Dedifferentiated amniotic fluid mesenchymal stem cell (primary cell): ENCODE results near the gene TMEM82.

ENCODE experiments used
- DNase-seq: peaks from one replicate; pipeline ENCODE4 v3.0.0-alpha.2; 2016; ENCODE audit errors: extremely low spot score

The TMEM82 gene

DNA sequence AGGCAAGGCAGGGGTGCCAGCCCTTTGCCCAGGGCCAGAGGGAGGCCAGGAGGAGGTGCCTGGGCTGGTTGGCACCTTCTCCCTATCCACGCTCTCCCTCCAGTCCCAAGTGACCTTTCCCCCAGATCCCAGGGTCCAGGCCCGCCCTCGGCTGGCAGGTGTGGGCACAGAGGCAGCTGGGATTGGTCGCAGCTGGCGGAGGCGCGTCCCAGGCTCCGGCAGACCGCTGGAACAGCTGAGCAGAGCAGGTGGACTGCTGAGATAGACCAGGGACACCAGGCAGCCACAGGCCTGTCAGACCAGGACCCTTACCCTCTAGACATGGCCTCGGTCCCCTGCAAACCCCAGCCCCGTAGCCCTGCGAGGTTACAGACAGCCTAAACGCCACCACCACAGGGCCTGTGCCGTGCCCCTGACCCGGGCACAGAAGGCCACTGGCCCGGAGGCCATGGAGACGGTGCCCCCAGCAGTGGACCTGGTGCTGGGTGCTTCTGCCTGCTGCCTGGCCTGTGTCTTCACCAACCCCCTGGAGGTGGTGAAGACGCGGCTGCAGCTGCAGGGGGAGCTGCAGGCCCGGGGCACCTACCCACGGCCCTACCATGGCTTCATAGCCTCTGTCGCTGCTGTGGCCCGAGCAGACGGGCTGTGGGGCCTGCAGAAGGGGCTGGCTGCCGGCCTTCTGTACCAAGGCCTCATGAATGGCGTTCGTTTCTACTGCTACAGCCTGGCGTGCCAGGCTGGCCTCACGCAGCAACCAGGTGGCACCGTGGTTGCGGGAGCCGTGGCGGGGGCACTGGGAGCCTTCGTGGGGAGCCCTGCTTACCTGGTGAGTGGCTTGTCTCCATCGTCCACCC, 6.0 kb upstream of the TMEM82 start, which contains the start of gene SLC25A34:
Gene SLC25A34, plus strand, starts transcription at position 221 of the 854 bp plus-strand sequence. Its CDS starts 228 bp downstream, at position 449.
- no peak for DNase-seq

GRCh38 chr1:15736892-15737261, 5.4 kb upstream of the TMEM82 start:
- no peak for DNase-seq

DNA sequence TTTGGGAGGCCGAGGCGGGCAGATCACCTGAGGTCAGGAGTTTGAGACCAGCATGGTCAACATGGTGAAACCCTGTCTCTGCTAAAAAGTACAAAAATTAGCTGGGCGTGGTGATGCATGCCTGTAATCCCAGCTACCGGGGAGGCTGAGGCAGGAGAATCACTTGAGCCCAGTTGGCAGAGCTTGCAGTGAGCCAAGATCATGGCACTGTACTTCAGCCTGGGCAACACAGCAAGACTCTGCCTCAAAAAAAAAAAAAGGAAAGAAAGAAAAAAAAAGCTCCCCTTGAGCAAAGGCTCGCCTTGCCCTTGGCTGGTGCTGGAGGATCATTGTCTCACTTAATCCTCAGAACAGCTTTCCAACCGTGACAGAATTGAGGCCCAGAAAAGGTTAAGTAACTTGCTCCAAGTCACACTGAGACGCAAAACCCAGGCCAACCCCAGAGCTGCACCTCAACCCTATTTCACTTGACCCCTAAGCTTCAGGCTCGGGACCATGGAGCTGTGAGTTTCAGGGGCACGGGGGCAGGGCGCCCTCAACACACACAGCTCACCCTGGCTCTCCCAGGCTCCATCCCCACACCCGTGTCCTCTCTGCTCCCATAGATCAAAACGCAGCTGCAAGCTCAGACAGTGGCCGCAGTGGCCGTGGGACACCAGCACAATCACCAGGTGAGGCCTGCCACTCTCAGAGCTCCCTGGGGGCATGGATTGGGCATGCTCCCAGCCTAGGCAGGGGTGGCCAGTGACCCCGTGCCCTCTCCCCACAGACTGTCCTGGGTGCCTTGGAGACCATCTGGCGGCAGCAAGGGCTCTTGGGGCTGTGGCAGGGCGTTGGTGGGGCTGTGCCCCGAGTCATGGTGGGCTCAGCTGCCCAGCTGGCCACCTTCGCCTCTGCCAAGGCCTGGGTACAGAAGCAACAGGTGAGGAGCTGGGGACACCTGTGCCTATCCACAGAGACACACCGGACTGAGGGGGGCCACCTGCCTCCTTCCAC, 4.7 kb upstream of the TMEM82 start:
- no peak for DNase-seq

DNA sequence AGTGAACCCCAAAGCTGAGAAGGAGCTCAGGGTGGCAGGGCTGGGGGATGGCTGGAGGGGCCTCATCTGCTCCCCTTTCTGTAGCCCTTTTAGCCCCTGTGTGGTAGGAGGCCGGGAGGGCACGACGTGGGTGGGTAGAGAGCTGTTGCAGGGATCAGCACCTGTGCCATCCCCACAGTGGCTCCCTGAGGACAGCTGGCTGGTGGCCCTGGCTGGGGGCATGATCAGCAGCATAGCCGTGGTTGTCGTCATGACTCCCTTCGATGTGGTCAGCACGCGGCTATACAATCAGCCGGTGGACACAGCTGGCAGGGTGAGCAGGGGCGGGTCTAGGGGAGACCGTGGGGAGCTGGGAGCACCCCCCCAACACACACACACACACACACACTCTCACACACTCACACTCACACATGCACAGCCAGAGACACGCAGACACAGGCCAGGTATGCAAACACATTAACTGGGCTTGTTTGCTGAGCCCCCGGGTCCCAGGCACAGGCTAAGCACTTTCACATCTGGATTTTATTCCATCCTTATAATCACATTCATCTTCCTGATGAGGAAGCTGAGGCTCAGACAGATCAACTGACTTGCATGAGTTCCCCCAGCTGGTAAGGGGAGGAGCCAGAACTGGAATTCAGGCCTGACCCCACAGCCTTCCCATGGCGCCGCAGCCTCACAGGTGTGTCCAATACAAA, 3.7 kb upstream of the TMEM82 start:
- DNase-seq: no peak

GRCh38 chr1:15739259-15739658, 3.0 kb upstream of the TMEM82 start:
- no peak for DNase-seq

DNA sequence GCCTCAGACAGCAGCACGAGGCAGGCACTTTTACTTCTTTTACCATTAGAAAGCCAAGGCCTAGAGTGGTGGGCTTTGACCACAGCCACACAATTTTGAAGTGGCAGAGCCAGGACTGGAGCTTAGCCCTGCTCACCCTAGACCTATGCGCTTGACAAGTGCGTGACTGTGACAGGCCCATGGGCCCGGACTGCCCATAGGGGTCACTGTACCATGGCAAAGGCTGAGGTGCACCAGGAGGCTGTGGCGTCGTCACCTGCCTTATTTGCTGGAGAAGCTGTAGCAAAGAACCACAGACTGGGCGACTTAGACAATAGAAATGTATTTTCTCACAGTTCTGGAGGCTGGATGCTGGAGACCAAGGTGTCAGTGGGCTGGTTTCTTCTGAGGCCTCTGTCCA, 2.6 kb upstream of the TMEM82 start:
- no peak for DNase-seq

DNA sequence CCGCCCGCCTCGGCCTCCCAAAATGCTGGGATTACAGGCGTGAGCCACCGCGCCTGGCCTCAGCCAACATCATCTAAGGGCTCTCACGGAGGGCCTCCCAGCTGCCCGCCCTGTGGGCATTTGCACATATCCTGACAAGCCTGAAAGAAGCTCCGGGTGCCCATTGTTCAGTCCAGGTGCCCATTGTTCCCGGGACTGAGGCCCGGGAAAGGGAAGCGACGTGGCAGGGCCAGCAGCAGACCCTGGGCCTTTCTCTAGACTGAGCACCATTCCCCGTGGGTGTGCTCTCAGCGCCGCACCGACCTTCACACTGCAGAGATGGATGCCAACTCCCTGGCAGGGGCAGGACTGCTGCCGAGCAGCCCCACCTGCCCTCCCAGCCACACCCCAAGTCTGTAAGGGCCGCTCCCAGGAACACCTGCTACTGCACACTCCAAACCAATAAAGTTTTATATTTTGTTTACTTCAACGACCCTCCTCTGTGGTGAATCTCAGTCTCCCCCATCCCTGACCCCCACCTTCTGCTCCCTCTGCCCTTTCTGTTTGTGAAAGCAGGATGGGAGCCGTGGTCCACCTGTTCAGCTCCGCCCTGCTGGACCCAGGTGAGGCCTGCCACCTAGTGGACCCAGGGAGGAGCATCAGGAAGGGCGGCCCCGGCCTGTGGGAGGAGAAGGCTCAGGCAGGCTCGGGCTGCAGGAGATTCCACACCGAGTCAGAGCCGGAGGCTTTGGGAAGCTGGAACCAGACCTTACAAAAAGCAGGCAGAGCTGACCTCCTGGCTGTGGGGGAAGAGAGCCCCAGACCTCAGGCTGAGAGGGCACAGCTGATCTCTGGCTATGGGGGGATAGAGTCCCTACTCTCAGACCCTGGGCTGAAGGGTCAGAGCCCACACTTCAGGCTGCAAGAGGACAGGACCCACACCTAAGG, 1.1 kb upstream of the TMEM82 start:
- DNase-seq: no peak

DNA sequence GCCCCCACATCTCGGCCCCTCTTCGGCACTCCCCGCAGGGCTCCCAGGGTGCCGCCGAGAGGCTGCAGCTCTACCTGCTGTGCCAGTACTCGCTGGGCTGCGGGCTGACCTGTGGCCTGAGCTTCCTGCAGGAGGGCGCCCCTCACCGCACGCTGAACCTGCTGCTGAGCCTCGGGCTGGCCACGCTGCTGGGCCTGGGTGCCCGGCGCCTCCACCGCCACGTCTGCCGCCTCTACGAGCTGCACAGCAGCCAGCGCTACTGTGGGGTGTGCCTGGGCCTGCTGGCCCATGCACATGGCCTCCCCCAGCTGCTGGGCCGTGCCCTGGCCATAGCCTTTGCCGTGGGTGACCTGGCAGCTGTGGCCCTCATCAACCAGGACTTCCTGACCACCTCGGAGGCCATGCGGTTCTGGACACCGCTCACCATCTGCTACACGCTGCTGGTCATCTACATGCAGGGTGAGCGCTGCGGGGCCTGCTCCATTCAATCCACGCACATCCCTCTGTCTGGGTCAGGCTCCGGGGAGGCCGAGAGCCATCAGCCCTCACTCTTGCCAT, 1.9 kb downstream of the TMEM82 start:
- DNase-seq: no peak

DNA sequence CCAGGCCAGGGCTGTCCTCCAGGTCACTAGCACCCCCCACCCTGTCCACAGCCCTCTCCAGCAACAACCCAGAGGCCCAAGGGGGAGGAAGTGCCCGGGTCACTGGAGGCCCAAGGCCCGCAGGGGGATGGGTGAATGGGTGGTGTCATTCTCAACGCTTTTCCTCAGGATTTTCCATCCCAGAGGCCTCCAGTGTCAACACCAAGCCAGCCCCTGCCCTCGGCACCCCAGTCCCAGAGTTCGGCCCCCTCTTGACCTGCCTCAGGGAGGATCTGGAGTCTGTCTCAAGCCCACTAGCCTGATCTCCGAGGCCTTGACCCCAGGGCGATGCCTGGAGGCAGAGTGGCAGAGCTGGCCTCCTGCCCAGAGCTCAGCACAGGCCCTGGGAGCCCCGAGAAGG, 5.1 kb downstream of the TMEM82 start:
- DNase-seq: no peak

DNA sequence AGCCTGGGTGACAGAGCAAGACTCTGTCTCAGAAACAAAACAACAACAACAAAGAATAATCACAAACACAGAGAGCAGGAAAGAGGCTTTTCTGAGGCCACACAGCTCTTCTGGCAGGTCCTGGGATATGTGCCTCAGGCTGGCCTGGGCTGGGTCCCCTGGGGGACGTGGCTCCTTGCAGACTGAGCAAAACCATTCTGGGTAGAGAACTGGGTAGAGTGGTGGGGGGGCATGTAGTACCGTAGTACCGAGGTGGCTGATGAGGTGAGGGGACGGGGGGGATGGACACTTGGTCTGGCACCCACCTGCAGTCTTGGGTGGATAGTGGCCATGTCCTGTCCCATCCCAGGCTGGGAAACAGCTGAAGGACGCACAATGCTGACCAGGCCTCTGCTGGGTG, 6.0 kb downstream of the TMEM82 start:
- no peak for DNase-seq

- no peak for DNase-seq
Observed at GRCh38 chr1:15748690-15749398, 6.5 kb downstream of the TMEM82 start.

DNA sequence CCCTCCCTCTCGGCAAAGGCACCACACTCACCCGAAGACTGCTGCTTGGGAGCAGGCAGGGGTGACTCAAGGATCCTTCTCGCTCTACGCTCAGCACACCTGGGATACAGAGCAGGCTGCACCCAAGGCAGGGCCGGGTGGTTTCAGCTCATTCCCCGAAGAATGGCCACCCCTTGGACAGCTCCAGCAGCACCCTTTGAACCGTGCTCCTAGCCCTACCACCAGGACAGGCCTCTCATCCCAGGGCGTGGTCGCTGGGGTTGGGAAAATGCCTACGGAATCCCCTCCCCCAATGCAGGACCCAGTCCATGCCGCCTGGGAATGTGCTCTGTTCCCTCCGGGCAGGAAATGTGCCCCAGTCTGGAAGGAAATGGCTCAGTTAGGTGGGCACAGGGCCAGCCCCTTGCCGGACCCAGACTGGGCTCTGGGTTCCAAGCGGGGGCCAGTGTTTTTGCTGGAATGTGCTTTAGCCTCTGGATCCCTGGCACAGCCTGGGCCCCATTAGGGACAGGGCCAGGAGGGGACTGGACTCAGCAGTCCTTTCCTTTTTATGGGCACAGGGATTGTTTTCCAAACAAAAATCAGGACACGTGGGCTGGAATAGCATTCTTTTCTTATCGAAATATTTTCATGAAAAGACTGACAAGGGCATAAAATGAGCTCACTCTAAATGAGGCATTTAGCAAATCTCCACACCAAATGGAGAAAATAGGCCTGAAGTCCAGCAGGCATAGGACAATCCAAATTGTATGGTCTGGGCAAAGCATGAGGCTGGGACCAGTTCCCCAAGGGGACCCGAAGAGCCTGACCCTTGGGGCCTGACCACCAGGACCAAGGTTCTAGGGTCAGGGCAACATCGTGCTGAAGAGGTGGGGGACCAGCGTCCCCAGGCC, 7.3 kb downstream of the TMEM82 start:
- DNase-seq: no peak

GRCh38 chr1:15750924-15751323, 8.6 kb downstream of the TMEM82 start:
- no peak for DNase-seq

DNA sequence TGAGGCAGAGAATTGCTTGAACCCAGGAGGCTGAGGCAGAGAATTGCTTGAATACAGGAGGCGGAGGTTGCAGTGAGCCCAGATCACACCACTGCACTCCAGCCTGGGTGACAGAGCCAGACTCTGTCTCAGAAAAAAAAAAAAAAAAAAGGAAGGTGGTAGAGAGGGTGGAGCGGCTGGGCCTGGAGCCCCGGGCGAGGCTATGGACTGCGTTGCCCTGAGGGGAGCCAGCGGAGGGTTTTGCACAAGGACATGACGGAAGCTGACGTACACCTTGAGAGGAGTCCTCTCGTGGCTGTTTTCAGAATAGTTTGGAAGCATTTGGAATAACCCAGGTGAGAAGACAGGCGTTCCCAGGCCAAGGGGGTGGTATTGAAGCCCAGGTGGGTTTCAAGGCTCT, 9.4 kb downstream of the TMEM82 start:
- DNase-seq: no peak

DNA sequence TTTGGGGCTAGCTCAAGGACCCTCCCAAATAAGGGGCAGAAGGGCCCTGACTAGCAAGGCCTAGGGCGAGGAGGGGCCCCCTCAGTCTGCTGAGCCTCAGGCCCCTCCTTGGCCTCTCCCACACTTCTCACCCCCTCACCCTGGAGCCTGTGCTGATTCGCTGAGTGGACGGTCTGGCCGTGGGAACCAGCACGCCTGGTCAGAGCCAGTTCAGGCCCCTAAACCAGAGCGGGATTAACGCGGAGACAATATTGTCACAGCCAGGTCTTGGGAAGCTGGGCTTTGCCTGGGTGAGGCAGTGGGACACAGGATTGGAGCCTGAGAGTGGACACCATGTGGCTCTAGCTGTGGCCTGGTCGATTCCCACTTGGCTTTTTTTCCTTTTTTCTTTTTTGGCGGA, 11.5 kb downstream of the TMEM82 start:
- DNase-seq: no peak

DNA sequence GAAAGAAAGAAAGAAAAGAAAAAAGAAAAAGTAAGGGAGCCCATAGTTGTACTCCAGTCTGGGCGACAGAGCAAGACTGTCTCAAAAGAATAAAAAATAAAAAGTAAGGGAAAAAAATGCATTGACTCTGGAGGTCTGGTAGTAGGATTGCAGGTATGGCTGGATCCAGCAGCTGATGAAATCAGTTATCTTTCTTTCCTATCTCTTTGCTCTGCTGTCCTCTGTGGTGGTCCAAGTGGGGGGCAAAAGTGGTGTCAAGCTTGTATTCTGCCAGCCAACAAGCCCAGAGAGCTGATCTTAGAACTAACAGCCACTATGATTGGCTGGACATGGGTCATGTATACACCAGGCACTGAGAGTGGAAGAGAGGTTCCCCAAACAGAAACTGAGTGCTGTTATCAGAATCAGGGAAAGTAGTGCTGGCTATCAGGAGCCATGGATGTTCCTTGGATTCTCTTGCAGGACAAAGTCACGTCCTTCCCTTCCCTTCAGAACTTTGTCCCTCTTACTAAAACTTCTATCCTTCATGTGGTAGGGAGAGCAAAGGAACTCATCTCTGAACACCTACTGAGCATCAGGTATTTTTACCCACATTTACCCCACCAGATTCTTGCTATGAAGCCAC, 12.8 kb downstream of the TMEM82 start:
- DNase-seq: no peak

DNA sequence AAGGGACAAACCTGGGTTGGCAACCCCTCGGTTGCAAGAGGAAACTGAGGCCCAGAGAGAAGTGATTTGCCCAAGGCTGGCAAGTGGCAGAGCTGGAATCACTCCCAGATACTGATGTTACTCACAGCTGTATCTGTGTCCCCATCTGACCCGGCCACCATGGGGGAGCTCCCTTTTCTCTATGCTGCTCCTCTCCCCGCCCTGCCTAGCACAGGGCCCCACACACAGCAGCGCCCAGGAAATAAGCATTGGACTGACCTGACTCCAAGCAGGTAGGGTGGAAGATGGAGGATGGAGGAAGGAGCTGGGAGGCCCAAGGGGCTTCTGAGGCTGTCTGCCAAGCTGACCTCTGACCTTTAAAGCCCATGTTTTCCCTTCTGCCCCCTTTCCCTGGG, 13.3 kb downstream of the TMEM82 start:
- no peak for DNase-seq
